ENCODE results near the gene LRRC10B. TPM values are rescaled to one million over a fixed set of nuclear protein-coding genes. Genes with fewer than 3 reads are reported as not detected.

The LRRC10B gene
- total RNA-seq, 1 experiment from 2014 or later, result not detected

DNA sequence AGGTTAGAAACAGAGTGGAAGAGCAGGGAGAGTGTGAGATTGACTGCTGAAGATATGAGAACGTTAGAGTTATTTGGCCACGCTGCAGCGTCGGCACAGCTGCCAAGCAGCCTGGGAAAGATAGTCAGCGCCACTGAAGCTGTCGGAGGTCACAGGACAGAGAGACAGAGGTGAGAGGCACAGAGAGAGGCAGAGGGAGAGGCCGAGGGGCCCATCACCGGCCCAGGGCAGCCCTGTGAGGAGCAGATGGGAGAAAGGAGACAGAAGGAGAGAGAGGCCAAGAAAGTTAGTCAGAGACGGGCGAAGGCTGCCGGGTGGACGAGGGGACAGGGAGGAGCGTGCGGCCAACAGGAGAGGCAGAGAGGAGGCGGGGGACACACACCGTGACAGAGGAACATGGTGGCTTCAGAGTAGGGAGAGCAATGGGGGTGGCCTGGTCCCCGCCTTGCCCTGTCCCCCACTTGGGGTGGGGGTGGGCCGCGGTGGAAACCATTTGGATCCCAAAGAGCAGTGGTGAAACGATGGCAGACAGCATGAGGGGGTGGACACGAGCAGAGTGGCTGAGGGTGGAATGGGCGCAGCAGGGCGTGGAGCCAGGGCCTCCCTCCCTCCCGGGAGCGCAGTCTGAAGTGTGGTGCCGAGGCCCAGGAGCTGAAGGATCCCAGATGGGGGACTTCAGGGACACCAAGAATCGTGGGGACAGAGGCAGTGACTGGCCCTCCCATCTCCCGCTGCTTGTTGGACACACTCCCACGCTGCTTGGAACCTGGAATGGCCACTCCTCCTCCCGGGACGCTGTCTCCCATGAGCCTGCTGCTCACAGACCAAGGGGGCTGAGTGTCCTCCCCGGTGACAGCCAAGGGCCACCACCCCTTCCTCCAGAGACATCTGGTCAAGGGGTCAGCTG is 26.6 kb downstream of the LRRC10B start:
- in situ Hi-C loops (cut with HindIII; ENCODE audit: low pct_unique_long_range_greater_than_20kb, low sequenced_read_pairs), result no loop called here
- no peak for DNase-seq (ENCODE audit: low read depth, low spot score)

DNA sequence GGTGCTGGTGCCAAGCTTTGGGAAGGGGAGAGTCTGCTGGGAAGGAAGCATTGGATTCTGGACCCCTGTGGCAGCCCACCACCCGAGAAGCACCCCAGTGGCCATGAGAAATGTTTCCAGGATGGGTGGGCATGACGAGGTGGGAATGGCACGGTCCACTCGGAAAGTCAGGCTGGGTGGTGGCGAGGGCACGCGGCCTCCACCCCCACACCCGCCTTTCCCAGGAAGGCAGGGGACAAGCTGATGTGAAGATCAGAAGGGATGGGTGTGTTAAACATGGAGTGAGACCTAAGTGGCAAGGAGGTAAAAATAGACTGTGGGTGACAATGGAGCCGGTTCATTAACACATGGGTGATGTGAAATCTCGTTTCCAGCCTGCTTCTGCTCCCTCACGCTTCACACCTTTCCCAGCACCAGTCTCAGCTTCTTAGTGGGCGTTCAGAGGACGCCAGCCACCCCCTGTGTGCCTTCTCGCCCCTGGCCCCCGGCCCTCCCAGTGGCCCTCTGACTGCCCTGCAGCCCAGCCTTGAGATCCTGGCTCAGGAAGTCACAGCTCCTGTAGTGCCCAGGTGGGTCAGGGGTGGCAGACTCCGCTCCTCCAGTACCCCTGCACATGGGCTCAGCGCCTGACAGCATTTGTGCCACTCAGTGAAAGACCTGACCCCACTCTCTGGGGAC is 27.6 kb downstream of the LRRC10B start:
- DNase-seq (ENCODE audit: low read depth, low spot score), result no peak
- in situ Hi-C loops (cut with HindIII; ENCODE audit: low pct_unique_long_range_greater_than_20kb, low sequenced_read_pairs), result no loop called here

DNA sequence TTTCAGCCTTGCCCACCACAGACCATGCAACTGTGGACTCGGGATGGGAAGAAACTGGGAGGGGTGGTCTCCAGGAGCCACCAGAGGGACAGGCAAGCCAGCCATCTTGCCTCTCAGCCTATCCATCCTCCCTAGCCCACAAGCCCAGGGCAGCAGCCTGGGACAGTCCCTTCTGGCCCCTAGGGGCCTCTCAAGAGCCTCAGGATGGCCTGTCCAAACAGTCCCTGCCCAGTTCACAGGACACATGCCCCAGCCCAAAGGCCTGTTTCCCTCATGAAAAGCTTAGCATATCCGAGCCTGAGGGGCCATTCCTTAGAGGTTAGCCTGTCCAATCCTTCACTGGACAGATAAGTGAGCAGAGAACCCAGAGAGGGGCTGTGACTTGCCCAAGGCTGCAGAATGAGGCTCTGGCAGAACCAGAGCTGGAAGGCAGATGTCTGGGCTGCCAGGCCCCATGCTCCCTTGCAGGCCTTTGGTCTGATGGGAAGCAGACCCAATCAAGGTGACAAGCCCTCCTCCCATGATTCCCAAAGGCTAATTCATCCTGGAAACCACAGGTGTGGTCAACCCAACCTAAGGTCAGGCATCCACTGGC is 28.2 kb downstream of the LRRC10B start:
- in situ Hi-C loops (cut with HindIII; ENCODE audit: low pct_unique_long_range_greater_than_20kb, low sequenced_read_pairs), result no loop called here
- DNase-seq (ENCODE audit: low read depth, low spot score), result no peak

- DNase-seq (ENCODE audit: low read depth, low spot score), result no peak
- in situ Hi-C loops (cut with HindIII; ENCODE audit: low pct_unique_long_range_greater_than_20kb, low sequenced_read_pairs), result no loop called here
Measured at GRCh38 chr11:61537326-61537725, 28.8 kb downstream of the LRRC10B start.

DNA sequence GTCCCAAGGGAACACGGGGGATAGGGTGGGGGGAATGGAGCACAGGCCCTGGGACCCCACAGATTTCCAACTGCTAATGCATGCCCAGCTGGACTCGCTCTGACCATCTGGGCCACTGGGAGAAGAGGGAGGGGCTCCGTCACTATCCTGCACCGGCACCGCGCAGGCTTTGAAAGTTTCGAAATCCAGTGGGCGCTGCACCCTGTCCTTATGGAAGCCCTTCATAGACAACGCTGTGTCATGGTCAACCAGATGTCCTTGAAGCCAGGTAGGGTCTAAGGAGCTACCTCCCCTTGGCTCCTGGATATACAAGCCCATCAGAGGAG is 30.1 kb downstream of the LRRC10B start:
- in situ Hi-C loops (cut with HindIII; ENCODE audit: low pct_unique_long_range_greater_than_20kb, low sequenced_read_pairs), result no loop called here
- no peak for DNase-seq (ENCODE audit: low read depth, low spot score)

DNA sequence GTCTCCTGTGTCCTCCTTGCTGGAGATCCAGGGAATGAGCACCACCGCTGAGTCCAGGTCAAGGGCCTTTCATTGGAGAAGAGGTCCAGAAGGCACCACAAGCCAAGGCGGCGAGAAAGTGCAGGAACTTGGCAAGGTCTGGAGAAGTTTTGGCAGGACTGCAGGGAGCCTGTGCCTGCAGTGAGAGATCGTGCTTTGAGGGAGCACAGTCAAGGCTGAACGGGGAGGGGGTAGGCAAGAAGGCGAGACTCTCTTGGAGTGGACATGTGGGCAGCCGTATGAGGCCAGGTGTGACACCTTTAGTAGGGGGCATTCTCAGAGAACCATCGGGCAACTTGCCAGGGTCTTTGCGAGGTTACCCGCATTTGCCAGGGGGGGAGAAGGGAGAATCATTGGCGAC is 30.5 kb downstream of the LRRC10B start:
- DNase-seq (ENCODE audit: low read depth, low spot score), result no peak
- in situ Hi-C loops (cut with HindIII; ENCODE audit: low pct_unique_long_range_greater_than_20kb, low sequenced_read_pairs), result no loop called here

DNA sequence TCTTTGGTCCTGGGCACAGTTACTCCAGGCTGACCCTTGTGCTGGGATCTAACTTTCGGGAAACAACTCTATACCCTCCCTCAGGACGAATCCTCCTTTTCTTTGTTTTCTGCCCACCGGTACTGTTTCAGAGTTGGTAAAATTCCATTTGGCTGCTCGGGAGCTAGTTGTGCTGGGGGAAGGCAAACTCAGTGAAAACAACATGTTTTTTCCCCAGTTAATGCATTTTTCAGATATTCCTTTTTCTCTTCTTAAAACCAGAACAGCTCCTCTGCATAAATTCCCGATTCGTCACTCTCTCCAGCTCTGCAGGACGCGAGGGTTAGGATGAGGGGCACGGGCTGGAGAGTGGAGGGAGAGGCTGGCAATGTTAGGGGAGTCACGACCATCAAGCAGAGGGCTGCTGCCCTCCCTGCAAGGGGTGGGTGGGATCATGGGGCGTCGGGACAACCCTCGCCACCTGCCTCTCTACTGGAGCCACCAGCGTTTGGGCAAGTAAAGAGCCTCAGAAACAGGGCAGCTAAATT is 31.3 kb downstream of the LRRC10B start:
- in situ Hi-C loops (cut with HindIII; ENCODE audit: low pct_unique_long_range_greater_than_20kb, low sequenced_read_pairs), result no loop called here

GRCh38 chr11:61540528-61540927 is 32.0 kb downstream of the LRRC10B start:
- no peak for DNase-seq (ENCODE audit: low read depth, low spot score)
- in situ Hi-C loops (cut with HindIII; ENCODE audit: low pct_unique_long_range_greater_than_20kb, low sequenced_read_pairs), result no loop called here

More for the DNA sequence above, 31.3 kb downstream of the LRRC10B start:
- no peak for DNase-seq (ENCODE audit: low read depth, low spot score)

- no peak for DNase-seq (ENCODE audit: low read depth, low spot score)
- in situ Hi-C loops (cut with HindIII; ENCODE audit: low pct_unique_long_range_greater_than_20kb, low sequenced_read_pairs), result no loop called here
Measured at GRCh38 chr11:61541598-61541997, 33.0 kb downstream of the LRRC10B start.

DNA sequence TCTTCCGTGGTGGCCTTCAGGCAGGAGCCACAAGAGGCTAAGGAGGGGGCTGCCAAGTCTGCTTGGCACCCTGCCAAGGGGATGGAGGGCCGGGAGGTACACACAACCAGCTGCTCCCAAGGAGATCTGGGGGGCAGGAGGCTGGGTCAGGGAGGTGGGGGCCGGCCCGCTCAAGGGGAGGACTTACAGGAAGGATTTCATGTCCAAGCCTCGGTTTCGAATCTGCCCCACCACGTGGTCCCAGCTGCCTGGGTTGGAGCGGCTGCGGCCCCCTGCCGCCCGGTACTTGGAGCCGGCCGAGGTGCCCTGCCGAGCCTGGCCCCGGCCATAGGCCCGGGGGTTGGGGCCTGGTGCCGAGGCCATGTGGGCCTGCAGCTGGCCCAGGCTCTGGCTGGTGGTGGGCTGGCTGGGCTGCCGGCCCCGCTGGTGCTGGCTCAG is 33.5 kb downstream of the LRRC10B start:
- in situ Hi-C loops (cut with HindIII; ENCODE audit: low pct_unique_long_range_greater_than_20kb, low sequenced_read_pairs), result no loop called here
- DNase-seq (ENCODE audit: low read depth, low spot score), result no peak

- in situ Hi-C loops (cut with HindIII; ENCODE audit: low pct_unique_long_range_greater_than_20kb, low sequenced_read_pairs), result no loop called here
- DNase-seq (ENCODE audit: low read depth, low spot score), result no peak
Measured at GRCh38 chr11:61542705-61543104, 34.2 kb downstream of the LRRC10B start.

DNA sequence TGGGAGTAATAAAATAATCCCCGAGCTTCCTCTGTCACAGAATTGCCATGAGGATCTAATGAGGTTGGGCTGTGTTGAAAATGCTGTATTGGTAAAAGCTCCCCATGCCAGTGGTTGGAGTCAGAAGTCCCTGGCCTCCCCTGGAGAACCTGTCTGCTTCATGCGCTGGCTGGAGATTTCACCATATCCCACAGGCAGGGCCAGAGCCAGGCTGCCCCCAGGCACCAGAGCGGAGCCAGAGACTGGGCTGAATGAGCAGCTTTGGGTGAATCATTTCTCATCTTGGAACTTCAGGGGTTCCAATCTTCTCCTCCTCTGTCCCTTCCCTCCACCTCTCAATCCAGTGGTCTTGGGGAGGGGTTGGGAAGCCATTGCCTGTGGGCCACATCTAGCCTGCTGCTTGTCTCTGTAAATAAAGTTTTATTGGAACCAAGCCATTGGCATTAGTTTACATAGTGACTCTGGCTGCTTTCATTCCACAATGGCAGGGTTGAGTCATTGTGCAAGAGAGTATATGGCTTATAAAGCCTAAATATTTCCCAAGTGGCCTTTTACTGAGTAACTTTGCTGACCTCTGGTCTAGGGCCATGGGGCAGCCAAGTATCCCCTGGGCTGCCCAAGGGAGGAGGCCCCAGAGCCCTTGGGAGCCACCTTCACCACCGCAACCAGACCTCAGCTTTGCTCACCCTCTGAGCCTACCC is 35.2 kb downstream of the LRRC10B start:
- DNase-seq (ENCODE audit: low read depth, low spot score), result no peak

GRCh38 chr11:61544466-61544865 is 35.9 kb downstream of the LRRC10B start:
- no peak for DNase-seq (ENCODE audit: low read depth, low spot score)
- in situ Hi-C loops (cut with HindIII; ENCODE audit: low pct_unique_long_range_greater_than_20kb, low sequenced_read_pairs), result no loop called here

More for the DNA sequence above, 35.2 kb downstream of the LRRC10B start:
- in situ Hi-C loops (cut with HindIII; ENCODE audit: low pct_unique_long_range_greater_than_20kb, low sequenced_read_pairs), result no loop called here

- DNase-seq (ENCODE audit: low read depth, low spot score), result peak; percentile 60
- in situ Hi-C loops (cut with HindIII; ENCODE audit: low pct_unique_long_range_greater_than_20kb, low sequenced_read_pairs), result no loop called here
Measured at GRCh38 chr11:61545341-61545740, 36.8 kb downstream of the LRRC10B start.

- DNase-seq (ENCODE audit: low read depth, low spot score), result no peak
- in situ Hi-C loops (cut with HindIII; ENCODE audit: low pct_unique_long_range_greater_than_20kb, low sequenced_read_pairs), result no loop called here
Measured at GRCh38 chr11:61545921-61546320, 37.4 kb downstream of the LRRC10B start.

DNA sequence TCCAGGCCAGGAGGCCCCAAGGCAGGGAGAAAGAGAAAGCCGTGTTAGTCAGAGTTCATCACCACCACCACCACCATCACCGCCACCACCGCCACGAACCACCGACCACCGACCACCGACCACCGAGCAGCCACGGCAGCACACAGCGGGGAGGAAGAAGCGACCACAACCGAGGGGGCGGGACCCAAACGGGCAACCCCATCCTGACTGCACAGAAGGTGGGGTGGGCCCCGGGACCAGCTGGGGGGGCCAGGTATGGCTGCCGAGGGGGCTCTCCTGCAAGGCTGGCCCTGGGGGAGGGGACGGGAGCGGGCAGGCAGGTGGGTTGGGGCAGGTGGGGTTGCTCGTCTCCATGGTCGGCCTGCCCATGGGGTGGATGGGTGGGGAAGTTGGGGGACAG is 38.1 kb downstream of the LRRC10B start:
- in situ Hi-C loops (cut with HindIII; ENCODE audit: low pct_unique_long_range_greater_than_20kb, low sequenced_read_pairs), result no loop called here
- no peak for DNase-seq (ENCODE audit: low read depth, low spot score)

DNA sequence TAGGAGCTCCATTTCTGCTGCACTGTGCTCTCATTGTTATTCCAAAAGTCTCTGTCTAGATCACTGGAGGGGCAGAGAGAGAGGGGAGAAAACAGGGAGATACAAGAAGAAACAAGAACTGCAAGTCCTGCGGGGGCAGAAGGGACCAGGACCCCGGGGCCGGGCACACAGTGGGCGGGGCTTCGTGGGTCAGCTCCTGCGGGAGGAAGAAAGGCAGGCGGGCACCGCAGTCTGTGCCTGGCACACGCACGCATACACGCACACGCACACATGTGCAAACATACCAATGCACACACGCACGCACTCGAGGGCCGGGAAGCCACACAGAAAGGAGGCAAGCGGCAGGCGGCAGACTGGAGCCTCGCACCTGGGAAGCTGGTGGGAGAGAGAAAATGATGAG is 38.7 kb downstream of the LRRC10B start:
- no peak for DNase-seq (ENCODE audit: low read depth, low spot score)
- in situ Hi-C loops (cut with HindIII; ENCODE audit: low pct_unique_long_range_greater_than_20kb, low sequenced_read_pairs), result no loop called here

- no peak for DNase-seq (ENCODE audit: low read depth, low spot score)
- in situ Hi-C loops (cut with HindIII; ENCODE audit: low pct_unique_long_range_greater_than_20kb, low sequenced_read_pairs), result no loop called here
Measured at GRCh38 chr11:61549177-61549576, 40.6 kb downstream of the LRRC10B start.

All from SK-MEL-5 (cell line).